ENCODE results near the gene GRIK4. TPM values are rescaled to one million over a fixed set of nuclear protein-coding genes. Genes with fewer than 3 reads are reported as not detected.

GRIK4 gene
- total RNA-seq, 4 donors from 2014 or later: under 0.01 to 0.69 (median 0.25) TPM

- Histone ChIP-seq H3K36me3 (no peaks in the 10 kb centered on the region), H3K4me1 (no peaks in the 10 kb centered on the region), H3K27ac (no peak overlapping the region), H3K27me3 (peaks cover 46% of the 10 kb centered on the region), H3K4me3 (no peak overlapping the region), H3K9me3 (no peaks in the 10 kb centered on the region)
- no peak for TF ChIP-seq CTCF (IDR thresholded peaks at IDR 0.05)
- TF ChIP-seq POLR2AphosphoS5 (IDR thresholded peaks at IDR 0.05): no peak
- no peak for TF ChIP-seq EP300 (IDR thresholded peaks at IDR 0.05)
- TF ChIP-seq POLR2A (IDR thresholded peaks at IDR 0.05): no peak
- ATAC-seq: no peak
- 95% methylated on average over 3 of the region's 8 CpGs; no CpG with 5 or more reads in 1 of the 2 donors for WGBS, 2 donors (ENCODE audit: low coverage in 1 of 2)
Measured at GRCh38 chr11:120718171-120718570, 206.6 kb downstream of the GRIK4 start.

GRCh38 chr11:120719348-120719747 is 207.8 kb downstream of the GRIK4 start:
- no peak overlapping the region for H3K4me3 ChIP-seq
- no peaks in the 10 kb centered on the region for H3K36me3 ChIP-seq
- WGBS, 2 donors (ENCODE audit: low coverage in 1 of 2): 70 to 71% methylated on average over 2 to 3 of the region's 3 CpGs
- no peaks in the 10 kb centered on the region for H3K9me3 ChIP-seq
- TF ChIP-seq POLR2A (IDR thresholded peaks at IDR 0.05) (no peak), CTCF (IDR thresholded peaks at IDR 0.05) (no peak), EP300 (IDR thresholded peaks at IDR 0.05) (no peak), POLR2AphosphoS5 (IDR thresholded peaks at IDR 0.05) (no peak)
- no peaks in the 10 kb centered on the region for H3K4me1 ChIP-seq
- no peak for ATAC-seq
- H3K27ac ChIP-seq: no peak overlapping the region
- peaks cover 46% of the 10 kb centered on the region for H3K27me3 ChIP-seq

- H3K4me1 ChIP-seq: no peaks in the 10 kb centered on the region
- no peaks in the 10 kb centered on the region for H3K9me3 ChIP-seq
- H3K36me3 ChIP-seq: no peaks in the 10 kb centered on the region
- no peak overlapping the region for H3K4me3 ChIP-seq
- no peak overlapping the region for H3K27ac ChIP-seq
- WGBS, 2 donors (ENCODE audit: low coverage in 1 of 2): 84 to 100% methylated on average over 1 of the region's 1 CpG
- TF ChIP-seq POLR2AphosphoS5 (IDR thresholded peaks at IDR 0.05) (no peak), EP300 (IDR thresholded peaks at IDR 0.05) (no peak), POLR2A (IDR thresholded peaks at IDR 0.05) (no peak), CTCF (IDR thresholded peaks at IDR 0.05) (no peak)
- ATAC-seq: no peak
- peaks cover 41% of the 10 kb centered on the region for H3K27me3 ChIP-seq
Measured at GRCh38 chr11:120720760-120721159, 209.2 kb downstream of the GRIK4 start.

- Histone ChIP-seq H3K9me3 (peaks cover 0 to 16% (median 0%) of the 10 kb centered on the region in 3 donors), H3K27me3 (peaks cover 27% of the 10 kb centered on the region), H3K4me3 (no peak overlapping the region), H3K4me1 (no peaks in the 10 kb centered on the region), H3K36me3 (no peaks in the 10 kb centered on the region), H3K27ac (no peak overlapping the region)
- no peak for ATAC-seq
- WGBS, 2 donors (ENCODE audit: low coverage in 1 of 2): 40 to 76% methylated on average over 1 to 6 of the region's 6 CpGs
- no peak for TF ChIP-seq EP300 (IDR thresholded peaks at IDR 0.05)
- no peak for TF ChIP-seq CTCF (IDR thresholded peaks at IDR 0.05)
- TF ChIP-seq POLR2A (IDR thresholded peaks at IDR 0.05): no peak
- TF ChIP-seq POLR2AphosphoS5 (IDR thresholded peaks at IDR 0.05): no peak
Measured at GRCh38 chr11:120722524-120722923, 211.0 kb downstream of the GRIK4 start.

GRCh38 chr11:120723751-120724150 is 212.2 kb downstream of the GRIK4 start:
- peaks cover 21% of the 10 kb centered on the region for H3K27me3 ChIP-seq
- no peaks in the 10 kb centered on the region for H3K36me3 ChIP-seq
- H3K27ac ChIP-seq: no peak overlapping the region
- H3K9me3 ChIP-seq: peaks cover 0 to 27% (median 0%) of the 10 kb centered on the region in 3 donors
- 71 to 77% methylated on average over 3 to 4 of the region's 4 CpGs for WGBS, 2 donors (ENCODE audit: low coverage in 1 of 2)
- no peak for TF ChIP-seq POLR2A (IDR thresholded peaks at IDR 0.05)
- TF ChIP-seq POLR2AphosphoS5 (IDR thresholded peaks at IDR 0.05): no peak
- no peak for TF ChIP-seq CTCF (IDR thresholded peaks at IDR 0.05)
- no peak for TF ChIP-seq EP300 (IDR thresholded peaks at IDR 0.05)
- H3K4me1 ChIP-seq: no peaks in the 10 kb centered on the region
- H3K4me3 ChIP-seq: no peak overlapping the region
- no peak for ATAC-seq
